Globus pallidus (tissue), 1 donor: Measurements from ENCODE around the gene HOXD12.

ENCODE experiments used
- DNase-seq: peaks from one replicate; pipeline ENCODE4 v3.0.0-alpha.2; 2015; ENCODE audit warnings: low spot score

HOXD12 gene

GRCh38 chr2:176118601-176119339 is 19.2 kb downstream of the HOXD12 start:
- no peak for DNase-seq

DNA sequence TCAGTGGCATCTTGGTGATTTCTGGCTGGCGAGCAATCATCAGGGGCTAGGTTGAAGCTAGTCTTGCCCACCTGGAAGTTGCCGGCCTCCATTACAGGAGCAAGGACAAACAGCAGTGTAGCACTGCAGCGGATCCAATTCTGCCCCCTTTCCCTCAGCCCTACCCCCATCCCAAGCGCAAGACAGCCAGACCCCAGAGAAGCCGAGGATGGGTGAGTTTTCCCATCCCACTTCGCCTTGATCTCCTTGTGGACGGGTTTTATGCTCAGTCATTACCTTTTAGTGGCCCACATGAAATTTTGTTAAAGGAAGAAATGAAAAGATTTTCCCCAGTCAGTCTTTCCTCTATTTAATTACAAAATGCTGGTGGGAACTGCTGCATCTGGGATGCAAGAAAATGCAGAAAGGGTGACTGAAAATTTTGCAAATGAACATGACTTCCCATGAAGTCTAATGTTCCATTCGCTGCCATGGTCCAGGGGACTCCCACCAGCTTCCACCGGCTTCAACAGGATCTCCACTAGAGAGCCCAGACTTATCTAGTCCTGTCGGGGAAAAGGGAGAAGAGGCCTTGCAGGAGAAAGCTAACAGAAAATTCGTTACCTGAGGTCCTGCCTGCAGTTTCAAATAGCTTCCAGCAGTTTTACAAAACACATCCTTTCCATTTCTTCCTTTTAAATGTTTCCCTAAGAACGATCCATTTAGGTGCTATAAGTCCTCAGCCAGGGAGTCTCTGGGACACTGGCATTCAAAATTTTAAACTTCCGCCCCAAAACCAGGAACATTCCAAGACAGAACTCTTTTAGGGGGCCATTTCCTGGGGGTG is 21.0 kb downstream of the HOXD12 start:
- no peak for DNase-seq

- no peak for DNase-seq
Measured at GRCh38 chr2:176121190-176122051, 21.8 kb downstream of the HOXD12 start.

- no peak for DNase-seq
Measured at GRCh38 chr2:176122052-176122682, 22.6 kb downstream of the HOXD12 start.

GRCh38 chr2:176122683-176123410 is 23.3 kb downstream of the HOXD12 start, which contains the start of gene HOXD9:
HOXD9 (plus strand) TSS chr2:176122719; CDS start chr2:176122769, 50 bp downstream.
- no peak for DNase-seq

GRCh38 chr2:176123411-176124109 is 24.0 kb downstream of the HOXD12 start:
- DNase-seq, result no peak

GRCh38 chr2:176124110-176124946 is 24.7 kb downstream of the HOXD12 start:
- DNase-seq, result no peak

GRCh38 chr2:176124947-176125771 is 25.6 kb downstream of the HOXD12 start:
- DNase-seq, result no peak

GRCh38 chr2:176125772-176126054 is 26.1 kb downstream of the HOXD12 start:
- DNase-seq, result no peak

- peak; percentile 71 for DNase-seq
Measured at GRCh38 chr2:176126929-176127773, 27.6 kb downstream of the HOXD12 start.

DNA sequence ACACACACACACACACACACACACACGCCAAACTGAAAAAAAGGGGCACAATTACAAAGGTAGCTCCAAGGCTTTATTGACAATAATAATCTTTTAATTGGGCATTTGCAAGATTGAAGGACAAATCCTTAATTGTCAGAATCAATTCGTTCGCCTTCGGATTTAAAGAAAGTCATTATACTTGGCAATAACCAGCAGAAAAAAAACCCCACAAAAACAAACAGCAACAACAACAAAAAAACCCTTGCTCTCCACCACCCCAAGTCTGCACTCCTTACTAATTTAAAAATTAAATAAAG is 28.1 kb downstream of the HOXD12 start:
- no peak for DNase-seq

DNA sequence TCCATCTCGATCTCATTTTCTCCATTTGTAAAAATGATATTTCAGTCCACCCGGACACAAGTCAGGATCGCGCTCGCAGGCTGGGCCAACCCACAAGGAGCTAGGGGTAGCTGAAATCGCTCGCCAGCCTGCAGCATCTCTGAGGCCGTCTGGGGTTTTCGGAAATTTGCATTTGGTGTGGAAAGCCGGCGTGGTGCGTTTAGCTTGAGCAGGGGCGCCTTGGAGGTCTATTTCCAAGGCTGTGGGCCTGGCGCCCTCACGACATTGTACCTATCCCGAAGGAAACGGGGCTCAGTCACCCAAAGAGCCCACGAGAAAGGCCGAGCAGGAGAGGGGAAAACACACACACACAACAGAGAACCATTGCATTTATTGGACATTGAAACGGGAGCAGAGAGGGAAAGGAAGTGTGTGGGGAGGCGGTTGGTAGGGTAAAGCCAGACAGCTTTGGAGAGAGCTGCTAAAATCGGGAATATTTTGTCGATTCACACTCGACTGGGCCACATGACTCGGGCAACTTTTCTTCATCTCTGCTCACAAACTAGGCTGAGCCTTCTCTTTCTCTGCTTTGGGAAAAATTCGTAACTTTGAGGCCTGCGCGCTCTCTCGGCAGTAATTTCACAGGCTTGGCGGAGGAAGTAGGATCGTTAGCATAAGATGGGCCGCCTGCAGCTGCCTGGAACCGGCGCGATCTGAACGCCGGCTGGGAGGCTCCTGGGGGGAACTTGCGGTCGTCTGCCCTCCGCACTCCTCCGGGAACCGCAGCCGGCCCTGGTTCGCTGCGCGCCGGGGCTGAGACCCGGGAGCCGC is 28.8 kb downstream of the HOXD12 start:
- no peak for DNase-seq

DNA sequence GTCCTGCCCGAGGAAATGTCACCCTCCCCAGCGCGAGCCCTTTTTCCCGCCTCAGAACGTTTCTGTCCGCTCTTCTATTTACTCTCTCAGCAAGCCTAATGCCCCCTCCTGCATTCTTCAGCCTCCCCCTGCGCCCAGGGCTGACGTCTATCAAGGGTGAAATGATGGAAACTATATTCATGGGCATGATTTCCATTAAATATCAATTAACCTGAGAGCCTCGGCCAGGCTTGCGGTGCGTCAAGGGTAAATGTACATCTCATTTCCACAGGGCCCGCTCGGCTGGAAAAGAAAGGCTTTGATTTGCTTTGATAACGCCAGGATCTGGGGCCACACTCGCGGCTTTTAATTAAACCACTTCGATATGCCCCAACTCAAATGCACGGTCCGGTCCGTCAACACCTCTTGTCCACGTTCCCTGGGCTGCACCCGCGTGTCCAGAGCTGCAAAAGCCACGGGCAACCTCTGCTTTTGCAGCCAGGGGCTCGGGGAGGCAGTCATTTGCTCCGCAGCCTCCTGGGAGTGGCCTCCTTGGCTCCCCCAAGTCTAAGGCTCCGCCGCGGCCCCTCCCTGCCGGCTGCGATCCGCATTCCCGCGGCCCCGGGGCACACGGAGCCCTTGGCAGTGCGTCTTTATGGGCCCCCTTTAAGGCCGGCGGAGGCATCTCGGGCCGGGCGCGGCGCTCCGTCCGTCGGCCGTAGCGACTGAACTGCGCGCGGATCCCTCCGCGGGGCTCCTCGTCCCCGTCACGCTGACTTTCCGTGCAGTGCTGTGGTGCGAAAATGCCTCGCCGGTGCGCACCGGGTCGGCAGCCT is 29.6 kb downstream of the HOXD12 start, which contains the start of gene HOXD8:
Gene HOXD8, plus strand, starts transcription at position 724 of the 815 bp plus-strand sequence. CDS start 662 bp downstream, outside the sequence.
- DNase-seq, result no peak

- DNase-seq, result no peak
Measured at GRCh38 chr2:176129813-176130146, 30.2 kb downstream of the HOXD12 start.

- no peak for DNase-seq
Measured at GRCh38 chr2:176130147-176130956, 30.8 kb downstream of the HOXD12 start.
